ENCODE results near the gene STK40.

Gene STK40

GRCh38 chr1:36339615-36340014, 46.1 kb downstream of the STK40 start:
- TF ChIP-seq CTCF (IDR thresholded peaks at IDR 0.05; ENCODE audit: poor library complexity, severe bottlenecking), result no peak
- peaks cover 16% of the 10 kb centered on the region for H3K36me3 ChIP-seq (ENCODE audit: low read depth)
- peaks cover 4% of the 10 kb centered on the region for H3K4me1 ChIP-seq (ENCODE audit: insufficient read depth, poor library complexity, severe bottlenecking)
- H3K4me3 ChIP-seq (ENCODE audit: severe bottlenecking), result no peak overlapping the region
- DNase-seq (ENCODE audit: low spot score), result no peak
- no peak overlapping the region for H3K27ac ChIP-seq (ENCODE audit: poor library complexity, severe bottlenecking)
- no peaks in the 10 kb centered on the region for H3K9me3 ChIP-seq (ENCODE audit: severe bottlenecking)
- ATAC-seq (ENCODE audit: low read depth), result no peak
- H3K27me3 ChIP-seq (ENCODE audit: insufficient read depth, poor library complexity, severe bottlenecking), result no peaks in the 10 kb centered on the region

GRCh38 chr1:36339215-36339614, 46.5 kb downstream of the STK40 start:
- Histone ChIP-seq H3K27me3 (ENCODE audit: insufficient read depth, poor library complexity, severe bottlenecking) (no peaks in the 10 kb centered on the region), H3K36me3 (ENCODE audit: low read depth) (peaks cover 16% of the 10 kb centered on the region), H3K4me1 (ENCODE audit: insufficient read depth, poor library complexity, severe bottlenecking) (peaks cover 4% of the 10 kb centered on the region), H3K27ac (ENCODE audit: poor library complexity, severe bottlenecking) (no peak overlapping the region), H3K4me3 (ENCODE audit: severe bottlenecking) (no peak overlapping the region), H3K9me3 (ENCODE audit: severe bottlenecking) (no peaks in the 10 kb centered on the region)
- no peak for DNase-seq (ENCODE audit: low spot score)
- no peak for ATAC-seq (ENCODE audit: low read depth)
- TF ChIP-seq CTCF (IDR thresholded peaks at IDR 0.05; ENCODE audit: poor library complexity, severe bottlenecking), result no peak

- Histone ChIP-seq H3K4me1 (ENCODE audit: insufficient read depth, poor library complexity, severe bottlenecking) (no peaks in the 10 kb centered on the region), H3K4me3 (ENCODE audit: severe bottlenecking) (no peak overlapping the region), H3K9me3 (ENCODE audit: severe bottlenecking) (no peaks in the 10 kb centered on the region), H3K36me3 (ENCODE audit: low read depth) (peaks cover 8% of the 10 kb centered on the region), H3K27ac (ENCODE audit: poor library complexity, severe bottlenecking) (no peak overlapping the region), H3K27me3 (ENCODE audit: insufficient read depth, poor library complexity, severe bottlenecking) (no peaks in the 10 kb centered on the region)
- no peak for TF ChIP-seq CTCF (IDR thresholded peaks at IDR 0.05; ENCODE audit: poor library complexity, severe bottlenecking)
- DNase-seq (ENCODE audit: low spot score) (no peak), ATAC-seq (ENCODE audit: low read depth) (no peak)
These were observed 47.9 kb downstream of the STK40 start for GRCh38 chr1:36337830-36338229.

- Histone ChIP-seq H3K4me1 (ENCODE audit: insufficient read depth, poor library complexity, severe bottlenecking) (no peaks in the 10 kb centered on the region), H3K27me3 (ENCODE audit: insufficient read depth, poor library complexity, severe bottlenecking) (no peaks in the 10 kb centered on the region), H3K36me3 (ENCODE audit: low read depth) (no peaks in the 10 kb centered on the region), H3K9me3 (ENCODE audit: severe bottlenecking) (no peaks in the 10 kb centered on the region), H3K27ac (ENCODE audit: poor library complexity, severe bottlenecking) (no peak overlapping the region), H3K4me3 (ENCODE audit: severe bottlenecking) (no peak overlapping the region)
- TF ChIP-seq CTCF (IDR thresholded peaks at IDR 0.05; ENCODE audit: poor library complexity, severe bottlenecking), result no peak
- DNase-seq (ENCODE audit: low spot score), result no peak
- no peak for ATAC-seq (ENCODE audit: low read depth)
These were observed 54.8 kb downstream of the STK40 start for GRCh38 chr1:36330940-36331339.

GRCh38 chr1:36329817-36330216, 55.9 kb downstream of the STK40 start:
- Histone ChIP-seq H3K27ac (ENCODE audit: poor library complexity, severe bottlenecking) (no peak overlapping the region), H3K4me1 (ENCODE audit: insufficient read depth, poor library complexity, severe bottlenecking) (no peaks in the 10 kb centered on the region), H3K4me3 (ENCODE audit: severe bottlenecking) (no peak overlapping the region), H3K27me3 (ENCODE audit: insufficient read depth, poor library complexity, severe bottlenecking) (no peaks in the 10 kb centered on the region), H3K9me3 (ENCODE audit: severe bottlenecking) (no peaks in the 10 kb centered on the region), H3K36me3 (ENCODE audit: low read depth) (no peaks in the 10 kb centered on the region)
- DNase-seq (ENCODE audit: low spot score) (no peak), ATAC-seq (ENCODE audit: low read depth) (no peak)
- no peak for TF ChIP-seq CTCF (IDR thresholded peaks at IDR 0.05; ENCODE audit: poor library complexity, severe bottlenecking)
